HG03095 (cell line): ENCODE results near the gene CSNK1E.
A peak's percentile ranks its signal among the peaks of the same experiment; 100 is the strongest.

ENCODE experiments used
- ATAC-seq: cut with Tn5 transposase; IDR thresholded peaks from one replicate; pipeline ENCODE4 v1.9.1; 2021; ENCODE audit warnings: moderate library complexity; ENCODE audit not compliant: unreplicated experiment

Gene CSNK1E

GRCh38 chr22:38282397-38282796 lies 34.8 kb downstream of the CSNK1E start:
- no peak for ATAC-seq

- no peak for ATAC-seq
Observed at GRCh38 chr22:38276166-38276565, 41.1 kb downstream of the CSNK1E start.

- no peak for ATAC-seq
Observed at GRCh38 chr22:38273135-38273826, 44.0 kb downstream of the CSNK1E start.

GRCh38 chr22:38272373-38273134 lies 44.7 kb downstream of the CSNK1E start, which contains the start of gene TMEM184B:
Gene TMEM184B (minus strand): TSS chr22:38273010. CDS start chr22:38247961, 25,049 bp downstream.
- ATAC-seq: peak; percentile 59

- ATAC-seq: no peak
Observed at GRCh38 chr22:38271927-38272372, 45.3 kb downstream of the CSNK1E start.

- no peak for ATAC-seq
Observed at GRCh38 chr22:38271101-38271500, 46.1 kb downstream of the CSNK1E start.

GRCh38 chr22:38270091-38270992 lies 46.9 kb downstream of the CSNK1E start:
- ATAC-seq: no peak

- no peak for ATAC-seq
Observed at GRCh38 chr22:38269466-38269865, 47.8 kb downstream of the CSNK1E start.

- ATAC-seq: no peak
Observed at GRCh38 chr22:38267086-38267485, 50.1 kb downstream of the CSNK1E start.

GRCh38 chr22:38266120-38266519 lies 51.1 kb downstream of the CSNK1E start:
- ATAC-seq: no peak

GRCh38 chr22:38264322-38264843 lies 52.9 kb downstream of the CSNK1E start:
- no peak for ATAC-seq

- no peak for ATAC-seq
Observed at GRCh38 chr22:38262051-38262795, 55.0 kb downstream of the CSNK1E start.

GRCh38 chr22:38260761-38261681 lies 56.2 kb downstream of the CSNK1E start:
- no peak for ATAC-seq

- ATAC-seq: no peak
Observed at GRCh38 chr22:38259370-38259769, 57.9 kb downstream of the CSNK1E start.

GRCh38 chr22:38258895-38259294 lies 58.3 kb downstream of the CSNK1E start:
- no peak for ATAC-seq

GRCh38 chr22:38257650-38258250 lies 59.5 kb downstream of the CSNK1E start:
- no peak for ATAC-seq

- no peak for ATAC-seq
Observed at GRCh38 chr22:38257181-38257580, 60.1 kb downstream of the CSNK1E start.

- ATAC-seq: no peak
Observed at GRCh38 chr22:38255697-38256096, 61.5 kb downstream of the CSNK1E start.

GRCh38 chr22:38251341-38251692 lies 65.9 kb downstream of the CSNK1E start:
- ATAC-seq: no peak
